HepG2 (cell line): ENCODE data around the gene SRP68. TPM values are rescaled to one million over a fixed set of nuclear protein-coding genes. Genes with fewer than 3 reads are reported as not detected.
A peak's percentile ranks its signal among the peaks of the same experiment; 100 is the strongest.

Experiments
- ATAC-seq: fragments of 200-7000 bp; cut with Tn5 transposase; 3 replicates; pipeline ENCODE4 v1.9.1; 2020; ENCODE audit warnings: mild to moderate bottlenecking, moderate library complexity
- BruUV-seq: library from RNA; stranded (reverse); fragments of 400-500 nt; replicated peaks from 2 replicates; lab custom pipeline; 2021; lab: Mats Ljungman, UMichigan
- CTCF ChIA-PET: fragments of 300-600 bp; formaldehyde crosslinking; extraction: SDS; loops from one replicate; lab custom pipeline; 2021; ENCODE audit warnings: low total read pairs, inconsistent platforms, low intra/inter-chr PET ratio; lab: Yijun Ruan, JAX
- POLR2A ChIA-PET: fragments of 350-600 bp; sonication (Branson Sonifier 250); formaldehyde crosslinking; loops from one replicate; lab custom pipeline; 2020; ENCODE audit warnings: antibody characterized with exemption, inconsistent platforms; lab: Yijun Ruan, JAX
- DNase-seq: peaks from one replicate; pipeline ENCODE4 v3.0.0-alpha.2; 2015; ENCODE audit warnings: low spot score
- FAIRE-seq: peaks from 3 replicates; lab custom pipeline; 2011; peaks lifted over from hg19 to GRCh38; lab: Jason Lieb, UNC
- H2AFZ ChIP-seq: one replicate; pipeline ENCODE4 v1.6.1; 2011; ENCODE audit warnings: low read length, inconsistent platforms
- H3K27ac ChIP-seq: fragments of 300-600 bp; 3 replicates; pipeline ENCODE4 v1.8.0; 2011; ENCODE audit warnings: mixed run types, mild to moderate bottlenecking, mixed read lengths, low read length, inconsistent platforms; ENCODE audit not compliant: insufficient read depth; ENCODE audit errors: extremely low read length
- H3K27me3 ChIP-seq, 2 experiments: fragments of 200-600 bp in 1 of 2; 2 replicates in 1 of 2; 3 replicates in 1 of 2; pipeline versions ENCODE4 v1.6.0 to v1.8.0; 2011; ENCODE audit warnings: low read length in 2 of 2, mild to moderate bottlenecking in 2 of 2, moderate library complexity in 2 of 2, inconsistent platforms in 1 of 2; ENCODE audit not compliant: insufficient read depth in 2 of 2, control insufficient read depth in 1 of 2
- H3K36me3 ChIP-seq, 2 experiments: fragments of 200-600 bp in 1 of 2; replicated peaks in 1 of 2; 2 replicates in 1 of 2; 3 replicates in 1 of 2; pipeline versions ENCODE4 v1.5.1 to v1.8.0; 2011; ENCODE audit warnings: low read length in 2 of 2, inconsistent platforms in 1 of 2; ENCODE audit not compliant: insufficient read depth in 2 of 2, control insufficient read depth in 1 of 2
- H3K4me1 ChIP-seq: 2 replicates; pipeline ENCODE4 v1.5.1; 2012; ENCODE audit warnings: low read length, inconsistent platforms; ENCODE audit not compliant: insufficient read depth
- H3K4me2 ChIP-seq: 2 replicates; pipeline ENCODE4 v1.6.0; 2011; ENCODE audit warnings: low read depth, low read length, inconsistent platforms
- H3K4me3 ChIP-seq, 3 experiments: fragments of 200-600 bp in 1 of 3; sonication (generic), shearing (Covaris generic) in 1 of 3; replicated peaks in 1 of 3; 2 replicates each; pipeline ENCODE4 v1.5.1; 2011 to 2016; ENCODE audit warnings: low read length in 3 of 3, inconsistent platforms in 2 of 3, low read depth in 2 of 3, mild to moderate bottlenecking in 2 of 3, control low read depth in 1 of 3, mixed read lengths in 1 of 3; ENCODE audit not compliant: insufficient read depth in 1 of 3
- H3K79me2 ChIP-seq: one replicate; pipeline ENCODE4 v1.6.1; 2011; ENCODE audit warnings: low read length, inconsistent platforms; ENCODE audit not compliant: insufficient read depth
- H3K9ac ChIP-seq: 2 replicates; pipeline ENCODE4 v1.6.0; 2011; ENCODE audit warnings: mild to moderate bottlenecking, low read depth, low read length, inconsistent platforms; ENCODE audit not compliant: insufficient read depth
- H3K9me3 ChIP-seq: 2 replicates; pipeline ENCODE4 v1.5.1; 2012; ENCODE audit warnings: mild to moderate bottlenecking, low read length
- H4K20me1 ChIP-seq: 2 replicates; pipeline ENCODE4 v1.6.0; 2011; ENCODE audit warnings: inconsistent platforms, mild to moderate bottlenecking, low read length, moderate library complexity; ENCODE audit not compliant: insufficient read depth
- HOXA9 ChIP-seq: sonication (generic); formaldehyde crosslinking; IDR thresholded peaks from 2 replicates; pipeline ENCODE4 v1.8.1; 2022; ENCODE audit warnings: missing genetic modification reagents, mild to moderate bottlenecking, moderate library complexity, borderline replicate concordance
- IKZF4 ChIP-seq: sonication (generic); formaldehyde crosslinking; IDR thresholded peaks from 2 replicates; pipeline ENCODE4 v1.5.1; 2020; ENCODE audit warnings: borderline replicate concordance, mild to moderate bottlenecking, low read depth, missing genetic modification reagents; ENCODE audit errors: not compliant biosample characterization
- NCOA5 ChIP-seq: sonication (generic); formaldehyde crosslinking; IDR thresholded peaks from 2 replicates; pipeline ENCODE4 v1.4.0; 2020; ENCODE audit warnings: missing genetic modification reagents
- PAF1 ChIP-seq: IDR thresholded peaks from 2 replicates; pipeline ENCODE4 v1.6.1; 2016; ENCODE audit warnings: missing genetic modification reagents, missing compliant biosample characterization
- RARA ChIP-seq: IDR thresholded peaks from 2 replicates; pipeline ENCODE4 v1.6.1; 2016; ENCODE audit warnings: missing genetic modification reagents, missing compliant biosample characterization
- RXRB ChIP-seq: IDR thresholded peaks from 2 replicates; pipeline ENCODE4 v1.6.1; 2016; ENCODE audit warnings: borderline replicate concordance, missing genetic modification reagents, missing compliant biosample characterization
- SPEN ChIP-seq: sonication (generic); formaldehyde crosslinking; IDR thresholded peaks from 2 replicates; pipeline ENCODE4 v1.5.1; 2020; ENCODE audit warnings: low read depth, mild to moderate bottlenecking, missing genetic modification reagents
- ZNF143 ChIP-seq: sonication (generic); formaldehyde crosslinking; IDR thresholded peaks from 2 replicates; pipeline ENCODE4 v1.4.0; 2020; ENCODE audit warnings: missing genetic modification reagents
- ZNF326 ChIP-seq: sonication (generic); formaldehyde crosslinking; IDR thresholded peaks from 2 replicates; pipeline ENCODE4 v1.4.0; 2020; ENCODE audit warnings: missing genetic modification reagents, borderline replicate concordance
- ZNF598 ChIP-seq: sonication (generic); formaldehyde crosslinking; IDR thresholded peaks from 2 replicates; pipeline ENCODE4 v1.5.1; 2020; ENCODE audit warnings: mild to moderate bottlenecking, missing genetic modification reagents, borderline replicate concordance
- ZNF737 ChIP-seq: sonication (generic); formaldehyde crosslinking; IDR thresholded peaks from 2 replicates; pipeline ENCODE4 v1.5.0; 2020; ENCODE audit warnings: missing genetic modification reagents, mild to moderate bottlenecking, borderline replicate concordance
- WGBS: methylation state at CpG from one replicate; pipeline ENCODE4 v1.1.6; 2017; ENCODE audit warnings: low lambda C conversion rate; 5-methylcytosine and 5-hydroxymethylcytosine counted together
- in situ Hi-C: cut with HindIII; loops from 2 replicates; pipeline ENCODE4 v1.10.0; 2017; ENCODE audit warnings: low pct_unique_long_range_greater_than_20kb; ENCODE audit not compliant: extremely low pct_ligation_motif_present
- intact Hi-C: fragments of 100-400 bp; cut with micrococcal nuclease; formaldehyde crosslinking; loops from one replicate; pipeline ENCODE4 v1.10.0; 2022; ENCODE audit not compliant: unreplicated experiment
- polyA plus RNA-seq, 8 experiments: library from polyadenylated mRNA; depleted of rRNA in 3 of 8; stranded (reverse) in 7 of 8; unstranded in 1 of 8; fragments of >200 nt; fragmentation: Illumina TruSeq in 4 of 8; extraction: Trizol in 4 of 8; gene quantifications; 2 replicates each; pipeline versions ENCODE4 v1.2.1 to v1.2.3, GENCODE V29; 2011 to 2016; ENCODE audit warnings: low read depth in 4 of 8, missing spikeins in 1 of 8, mixed read lengths in 1 of 8; ENCODE audit not compliant: insufficient read depth in 1 of 8
- total RNA-seq, 5 experiments: library from RNA; depleted of rRNA; stranded (reverse); fragments of >200 nt; fragmentation: Illumina TruSeq; extraction: Trizol; gene quantifications; 2 replicates each; pipeline ENCODE4 v1.2.3, GENCODE V29; 2016; ENCODE audit warnings: low read depth in 1 of 5
- TF ChIP-seq, protein P1 (sequence below): sonication (generic); formaldehyde crosslinking; IDR thresholded peaks from 2 replicates; pipeline ENCODE4 v1.4.0; 2020; ENCODE audit warnings: missing genetic modification reagents, borderline replicate concordance
- TF ChIP-seq, protein P2 (sequence below): sonication (generic); formaldehyde crosslinking; IDR thresholded peaks from 2 replicates; pipeline ENCODE4 v1.9.0; 2022; ENCODE audit warnings: missing genetic modification reagents, mild to moderate bottlenecking, borderline replicate concordance
- TF ChIP-seq, protein P3 (sequence below): sonication (generic); formaldehyde crosslinking; IDR thresholded peaks from 2 replicates; pipeline ENCODE4 v1.4.0; 2020; ENCODE audit warnings: missing genetic modification reagents

SRP68 gene
- total and polyA plus RNA-seq, 2 of the 13 experiments (the other 11 are each of a cell fraction or from before 2014, with no cell fraction given) = 39.8 to 74.3 TPM

DNA sequence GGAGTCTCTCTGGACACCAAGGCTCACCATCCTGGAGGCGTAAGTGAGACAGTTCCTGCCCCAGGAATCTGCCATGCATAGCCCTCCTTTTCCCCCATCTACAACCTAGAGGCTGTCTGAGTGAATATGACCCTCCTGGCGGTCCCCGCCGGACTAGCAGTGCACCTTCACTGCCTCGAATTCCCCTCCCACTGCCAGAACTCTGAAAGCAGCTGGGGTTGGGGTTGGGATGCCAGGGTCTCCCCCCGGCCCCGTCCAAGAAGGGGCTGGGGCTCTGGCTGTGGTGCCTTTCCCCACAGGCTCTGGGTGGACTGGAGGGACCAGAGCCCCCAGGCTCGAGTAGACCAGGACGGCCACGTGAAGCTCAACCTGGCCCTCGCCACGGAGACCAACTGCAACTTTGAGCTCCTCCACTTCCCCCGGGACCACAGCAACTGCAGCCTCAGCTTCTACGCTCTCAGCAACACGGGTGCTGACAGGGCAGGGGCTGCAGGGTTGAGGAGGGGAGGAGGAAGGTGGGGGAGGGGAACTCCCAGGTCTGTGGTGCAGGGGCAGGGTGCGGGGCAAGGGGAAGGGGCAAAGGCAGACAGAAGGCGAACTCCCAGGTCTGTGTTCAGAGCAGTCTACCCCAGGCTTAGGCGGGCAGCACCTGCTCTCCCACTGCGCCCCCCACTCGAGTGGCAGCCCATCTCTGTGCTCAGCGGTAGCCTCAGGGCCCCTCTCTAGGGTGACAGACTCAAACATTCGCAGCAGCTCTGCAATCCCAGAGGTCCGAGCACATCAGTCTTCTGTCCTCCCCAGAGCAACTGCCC is 7.8 kb upstream of the SRP68 start (continued):
- TF ChIP-seq, protein P1, sequence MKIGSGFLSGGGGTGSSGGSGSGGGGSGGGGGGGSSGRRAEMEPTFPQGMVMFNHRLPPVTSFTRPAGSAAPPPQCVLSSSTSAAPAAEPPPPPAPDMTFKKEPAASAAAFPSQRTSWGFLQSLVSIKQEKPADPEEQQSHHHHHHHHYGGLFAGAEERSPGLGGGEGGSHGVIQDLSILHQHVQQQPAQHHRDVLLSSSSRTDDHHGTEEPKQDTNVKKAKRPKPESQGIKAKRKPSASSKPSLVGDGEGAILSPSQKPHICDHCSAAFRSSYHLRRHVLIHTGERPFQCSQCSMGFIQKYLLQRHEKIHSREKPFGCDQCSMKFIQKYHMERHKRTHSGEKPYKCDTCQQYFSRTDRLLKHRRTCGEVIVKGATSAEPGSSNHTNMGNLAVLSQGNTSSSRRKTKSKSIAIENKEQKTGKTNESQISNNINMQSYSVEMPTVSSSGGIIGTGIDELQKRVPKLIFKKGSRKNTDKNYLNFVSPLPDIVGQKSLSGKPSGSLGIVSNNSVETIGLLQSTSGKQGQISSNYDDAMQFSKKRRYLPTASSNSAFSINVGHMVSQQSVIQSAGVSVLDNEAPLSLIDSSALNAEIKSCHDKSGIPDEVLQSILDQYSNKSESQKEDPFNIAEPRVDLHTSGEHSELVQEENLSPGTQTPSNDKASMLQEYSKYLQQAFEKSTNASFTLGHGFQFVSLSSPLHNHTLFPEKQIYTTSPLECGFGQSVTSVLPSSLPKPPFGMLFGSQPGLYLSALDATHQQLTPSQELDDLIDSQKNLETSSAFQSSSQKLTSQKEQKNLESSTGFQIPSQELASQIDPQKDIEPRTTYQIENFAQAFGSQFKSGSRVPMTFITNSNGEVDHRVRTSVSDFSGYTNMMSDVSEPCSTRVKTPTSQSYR (CRISPR knock-in tag) = peak; percentile 64
- TF ChIP-seq HOXA9 (CRISPR knock-in tag) (peak; percentile 70; the same call in 1 of the 2 replicates), NCOA5 (no peak), IKZF4 (no peak)

DNA sequence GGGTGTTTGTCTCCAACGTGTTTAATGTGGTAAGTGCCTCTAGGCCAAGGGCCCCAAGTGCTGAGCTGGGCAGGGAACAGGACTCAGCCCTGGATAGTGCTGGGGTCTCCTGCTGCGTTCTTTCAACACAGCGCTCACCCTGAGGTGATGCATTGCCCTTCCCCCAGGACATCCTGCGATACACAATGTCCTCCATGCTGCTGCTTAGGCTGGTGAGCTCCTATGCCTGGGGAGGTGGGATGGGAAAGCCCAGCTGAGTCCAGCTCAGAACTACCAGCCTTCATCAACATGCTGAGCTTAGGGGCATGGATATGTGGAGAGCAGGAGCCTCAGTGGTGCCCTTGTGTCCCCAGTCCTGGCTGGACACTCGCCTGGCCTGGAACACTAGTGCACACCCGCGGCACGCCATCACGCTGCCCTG is 7.2 kb upstream of the SRP68 start:
- H3K4me2 ChIP-seq = no peak overlapping the region
- H3K9me3 ChIP-seq = no peaks in the 10 kb centered on the region
- FAIRE-seq = no peak
- in situ Hi-C loops = no loop called here
- H3K36me3 ChIP-seq = peaks cover 6 to 8% of the 10 kb centered on the region in 2 experiments; a peak in 4 of 5 replicates
- ATAC-seq = no peak; the same call in 2 of the 3 replicates
- BruUV-seq = no TSS peak
- no peak overlapping the region for H3K4me3 ChIP-seq
- WGBS = 57% methylated on average over 4 of the region's 9 CpGs
- peaks cover 20 to 46% of the 10 kb centered on the region in 2 experiments; a peak in 4 of 5 replicates for H3K27me3 ChIP-seq
- ChIA-PET POLR2A (interaction anchor here (1.1 to 1.5 kb wide), 3 partner anchors 13 to 40 kb away, joined by 3 to 5 read pairs (median 3); partner anchors contain the start of gene EXOC7), CTCF (no interaction called here)
- intact Hi-C loops = loop anchor here (2.0 kb wide), 1 partner anchor 23 kb away; the partner anchor contains the start of gene EXOC7
- H2AFZ ChIP-seq = no peak overlapping the region
- H3K4me1 ChIP-seq = peaks cover 36% of the 10 kb centered on the region
- no peak for DNase-seq
- no peak overlapping the region for H3K27ac ChIP-seq
- no peaks in the 10 kb centered on the region for H3K79me2 ChIP-seq
- H3K9ac ChIP-seq = no peak overlapping the region
- 0 out of 2 replicates have a peak, but pooled peaks cover 8% of the 10 kb centered on the region for H4K20me1 ChIP-seq
- TF ChIP-seq ZNF326 = peak; percentile 92
- no peak for TF ChIP-seq RARA
- TF ChIP-seq, protein P2, sequence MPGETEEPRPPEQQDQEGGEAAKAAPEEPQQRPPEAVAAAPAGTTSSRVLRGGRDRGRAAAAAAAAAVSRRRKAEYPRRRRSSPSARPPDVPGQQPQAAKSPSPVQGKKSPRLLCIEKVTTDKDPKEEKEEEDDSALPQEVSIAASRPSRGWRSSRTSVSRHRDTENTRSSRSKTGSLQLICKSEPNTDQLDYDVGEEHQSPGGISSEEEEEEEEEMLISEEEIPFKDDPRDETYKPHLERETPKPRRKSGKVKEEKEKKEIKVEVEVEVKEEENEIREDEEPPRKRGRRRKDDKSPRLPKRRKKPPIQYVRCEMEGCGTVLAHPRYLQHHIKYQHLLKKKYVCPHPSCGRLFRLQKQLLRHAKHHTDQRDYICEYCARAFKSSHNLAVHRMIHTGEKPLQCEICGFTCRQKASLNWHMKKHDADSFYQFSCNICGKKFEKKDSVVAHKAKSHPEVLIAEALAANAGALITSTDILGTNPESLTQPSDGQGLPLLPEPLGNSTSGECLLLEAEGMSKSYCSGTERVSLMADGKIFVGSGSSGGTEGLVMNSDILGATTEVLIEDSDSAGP (CRISPR knock-in tag) = peak; percentile 60; the same call in 1 of the 2 replicates
- TF ChIP-seq RXRB (CRISPR knock-in tag) = no peak
- TF ChIP-seq ZNF737 (CRISPR knock-in tag) = no peak; the same call in 1 of the 2 replicates
- peak; percentile 66; the same call in 1 of the 2 replicates for TF ChIP-seq PAF1 (CRISPR knock-in tag)
- TF ChIP-seq ZNF598 (CRISPR knock-in tag) = 0 out of 2 replicates have a peak, but pooled peaks have one; percentile 26
- TF ChIP-seq, protein P3, sequence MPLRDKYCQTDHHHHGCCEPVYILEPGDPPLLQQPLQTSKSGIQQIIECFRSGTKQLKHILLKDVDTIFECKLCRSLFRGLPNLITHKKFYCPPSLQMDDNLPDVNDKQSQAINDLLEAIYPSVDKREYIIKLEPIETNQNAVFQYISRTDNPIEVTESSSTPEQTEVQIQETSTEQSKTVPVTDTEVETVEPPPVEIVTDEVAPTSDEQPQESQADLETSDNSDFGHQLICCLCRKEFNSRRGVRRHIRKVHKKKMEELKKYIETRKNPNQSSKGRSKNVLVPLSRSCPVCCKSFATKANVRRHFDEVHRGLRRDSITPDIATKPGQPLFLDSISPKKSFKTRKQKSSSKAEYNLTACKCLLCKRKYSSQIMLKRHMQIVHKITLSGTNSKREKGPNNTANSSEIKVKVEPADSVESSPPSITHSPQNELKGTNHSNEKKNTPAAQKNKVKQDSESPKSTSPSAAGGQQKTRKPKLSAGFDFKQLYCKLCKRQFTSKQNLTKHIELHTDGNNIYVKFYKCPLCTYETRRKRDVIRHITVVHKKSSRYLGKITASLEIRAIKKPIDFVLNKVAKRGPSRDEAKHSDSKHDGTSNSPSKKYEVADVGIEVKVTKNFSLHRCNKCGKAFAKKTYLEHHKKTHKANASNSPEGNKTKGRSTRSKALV (CRISPR knock-in tag) = 0 out of 2 replicates have a peak, but pooled peaks have one; percentile 63
- TF ChIP-seq SPEN = no peak
- TF ChIP-seq ZNF143 = 0 out of 2 replicates have a peak, but pooled peaks have one; percentile 3
